HG02943 (cell line): ENCODE results near the gene GPR27.

Source experiments
- ATAC-seq: cut with Tn5 transposase; IDR thresholded peaks from one replicate; pipeline ENCODE4 v1.9.1; 2021; ENCODE audit warnings: mild to moderate bottlenecking, low read depth, moderate library complexity; ENCODE audit not compliant: unreplicated experiment

The GPR27 gene

GRCh38 chr3:71784201-71784913 lies 30.7 kb downstream of the GPR27 start:
- no peak for ATAC-seq

GRCh38 chr3:71784914-71785531 lies 31.4 kb downstream of the GPR27 start, which contains the start of gene PROK2:
TSS of gene PROK2 (minus strand) at chr3:71785148. CDS start at chr3:71785052, 96 bp downstream.
- no peak for ATAC-seq

- ATAC-seq = no peak
Observed at GRCh38 chr3:71785532-71786216, 32.0 kb downstream of the GPR27 start.

- no peak for ATAC-seq
Observed at GRCh38 chr3:71786217-71786549, 32.5 kb downstream of the GPR27 start.

GRCh38 chr3:71786551-71786950 lies 32.9 kb downstream of the GPR27 start:
- no peak for ATAC-seq

- no peak for ATAC-seq
Observed at GRCh38 chr3:71787851-71788405, 34.3 kb downstream of the GPR27 start.

- no peak for ATAC-seq
Observed at GRCh38 chr3:71789922-71790321, 36.3 kb downstream of the GPR27 start.

GRCh38 chr3:71791634-71792033 lies 38.0 kb downstream of the GPR27 start:
- no peak for ATAC-seq

- ATAC-seq = no peak
Observed at GRCh38 chr3:71796290-71796689, 42.6 kb downstream of the GPR27 start.

- no peak for ATAC-seq
Observed at GRCh38 chr3:71797455-71797854, 43.8 kb downstream of the GPR27 start.

- ATAC-seq = no peak
Observed at GRCh38 chr3:71800023-71800422, 46.4 kb downstream of the GPR27 start.

GRCh38 chr3:71801986-71802385 lies 48.3 kb downstream of the GPR27 start:
- ATAC-seq = no peak

- ATAC-seq = no peak
Observed at GRCh38 chr3:71803248-71803647, 49.6 kb downstream of the GPR27 start.

- ATAC-seq = no peak
Observed at GRCh38 chr3:71805199-71805598, 51.5 kb downstream of the GPR27 start.

- no peak for ATAC-seq
Observed at GRCh38 chr3:71805691-71806090, 52.0 kb downstream of the GPR27 start.
